Fibroblast of peridontal ligament (primary cell): ENCODE results near the gene DHX30.
"Not testable (repeated sequence)": the region's sequence is repeated elsewhere in the genome, so short reads cannot be mapped to it uniquely, and the experiment has no call there.

ENCODE experiments used
- DNase-seq: peaks from one replicate; pipeline ENCODE4 v3.0.0-alpha.2; 2010; ENCODE audit errors: extremely low read depth

DHX30 gene, protein sequence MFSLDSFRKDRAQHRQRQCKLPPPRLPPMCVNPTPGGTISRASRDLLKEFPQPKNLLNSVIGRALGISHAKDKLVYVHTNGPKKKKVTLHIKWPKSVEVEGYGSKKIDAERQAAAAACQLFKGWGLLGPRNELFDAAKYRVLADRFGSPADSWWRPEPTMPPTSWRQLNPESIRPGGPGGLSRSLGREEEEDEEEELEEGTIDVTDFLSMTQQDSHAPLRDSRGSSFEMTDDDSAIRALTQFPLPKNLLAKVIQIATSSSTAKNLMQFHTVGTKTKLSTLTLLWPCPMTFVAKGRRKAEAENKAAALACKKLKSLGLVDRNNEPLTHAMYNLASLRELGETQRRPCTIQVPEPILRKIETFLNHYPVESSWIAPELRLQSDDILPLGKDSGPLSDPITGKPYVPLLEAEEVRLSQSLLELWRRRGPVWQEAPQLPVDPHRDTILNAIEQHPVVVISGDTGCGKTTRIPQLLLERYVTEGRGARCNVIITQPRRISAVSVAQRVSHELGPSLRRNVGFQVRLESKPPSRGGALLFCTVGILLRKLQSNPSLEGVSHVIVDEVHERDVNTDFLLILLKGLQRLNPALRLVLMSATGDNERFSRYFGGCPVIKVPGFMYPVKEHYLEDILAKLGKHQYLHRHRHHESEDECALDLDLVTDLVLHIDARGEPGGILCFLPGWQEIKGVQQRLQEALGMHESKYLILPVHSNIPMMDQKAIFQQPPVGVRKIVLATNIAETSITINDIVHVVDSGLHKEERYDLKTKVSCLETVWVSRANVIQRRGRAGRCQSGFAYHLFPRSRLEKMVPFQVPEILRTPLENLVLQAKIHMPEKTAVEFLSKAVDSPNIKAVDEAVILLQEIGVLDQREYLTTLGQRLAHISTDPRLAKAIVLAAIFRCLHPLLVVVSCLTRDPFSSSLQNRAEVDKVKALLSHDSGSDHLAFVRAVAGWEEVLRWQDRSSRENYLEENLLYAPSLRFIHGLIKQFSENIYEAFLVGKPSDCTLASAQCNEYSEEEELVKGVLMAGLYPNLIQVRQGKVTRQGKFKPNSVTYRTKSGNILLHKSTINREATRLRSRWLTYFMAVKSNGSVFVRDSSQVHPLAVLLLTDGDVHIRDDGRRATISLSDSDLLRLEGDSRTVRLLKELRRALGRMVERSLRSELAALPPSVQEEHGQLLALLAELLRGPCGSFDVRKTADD

DNA sequence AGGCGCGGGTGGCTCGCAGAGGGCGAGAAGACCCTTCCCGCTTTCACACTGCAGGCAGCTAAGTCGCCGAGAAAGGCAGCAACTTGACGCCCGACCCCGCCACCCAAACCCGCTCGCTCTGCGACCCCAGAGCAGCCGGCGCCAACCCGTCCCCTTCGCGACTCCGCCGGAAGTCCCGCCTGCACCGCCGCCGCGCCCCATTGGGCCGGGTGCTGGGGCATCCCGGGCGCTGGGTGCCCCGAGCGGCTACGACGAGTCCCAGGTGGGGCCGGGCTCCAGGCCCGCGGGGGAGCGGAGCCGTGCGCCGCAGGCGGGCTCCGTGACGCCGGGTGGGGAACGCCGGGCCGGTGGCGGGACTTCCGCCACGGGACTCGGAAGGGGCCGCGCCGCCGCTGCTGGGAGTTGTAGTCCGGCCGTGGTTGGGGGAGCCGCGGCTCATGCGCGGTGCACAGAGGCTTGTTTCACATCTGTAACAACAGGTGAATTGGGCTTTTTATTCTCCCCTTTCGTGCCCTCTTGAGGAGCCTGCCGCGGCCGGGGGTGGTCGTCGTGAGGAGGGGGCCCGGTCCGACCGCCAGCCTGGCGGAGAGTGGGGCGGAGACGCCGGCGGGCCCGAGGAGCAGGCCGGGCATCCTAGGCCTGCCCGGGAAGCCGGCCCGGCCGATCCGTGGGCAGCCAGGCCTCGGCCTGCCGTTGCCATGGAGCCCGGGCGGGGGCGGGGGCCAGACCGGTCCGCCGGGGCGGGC is at the start of gene DHX30:
TSS of gene DHX30 (plus strand) at position 405 of the 746 bp plus-strand sequence. CDS start 7,546 bp downstream, outside the sequence.
- peak; percentile 79 for DNase-seq

DNA sequence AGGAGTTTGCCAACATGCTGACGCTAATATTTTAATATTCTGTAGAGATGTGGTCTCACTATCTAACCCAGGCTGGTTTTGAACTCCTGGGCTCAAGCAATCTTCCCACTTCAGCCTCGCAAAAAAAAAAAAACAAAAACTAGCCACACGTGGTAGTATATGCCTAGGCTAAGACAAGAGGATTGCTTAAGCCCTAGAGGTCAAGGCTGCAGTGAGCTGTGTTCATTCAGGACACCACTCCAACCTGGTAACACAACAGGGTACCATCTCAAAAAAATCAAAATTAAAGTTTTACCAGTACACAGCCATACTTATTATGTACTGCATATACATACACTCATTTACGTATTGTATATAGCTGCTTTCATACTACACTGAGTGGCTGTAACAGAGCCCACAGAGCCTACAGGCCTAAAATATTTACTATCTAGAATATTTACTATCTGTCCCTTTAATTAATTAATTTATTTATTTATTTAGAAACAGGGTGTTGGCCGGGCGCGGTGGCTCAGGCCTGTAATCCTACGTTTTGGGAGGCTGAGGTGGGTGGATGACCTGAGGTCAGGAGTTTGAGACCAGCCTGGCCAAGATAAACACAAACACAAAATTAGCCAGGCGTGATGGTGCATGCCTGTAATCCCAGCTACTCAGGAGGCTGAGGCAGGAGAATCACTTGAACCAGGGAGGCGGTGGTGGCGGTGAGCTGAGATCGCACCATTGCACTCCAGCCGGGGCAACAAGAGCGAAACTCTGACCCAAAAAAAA is 44.5 kb upstream of the DHX30 start:
- DNase-seq: no peak

DNA sequence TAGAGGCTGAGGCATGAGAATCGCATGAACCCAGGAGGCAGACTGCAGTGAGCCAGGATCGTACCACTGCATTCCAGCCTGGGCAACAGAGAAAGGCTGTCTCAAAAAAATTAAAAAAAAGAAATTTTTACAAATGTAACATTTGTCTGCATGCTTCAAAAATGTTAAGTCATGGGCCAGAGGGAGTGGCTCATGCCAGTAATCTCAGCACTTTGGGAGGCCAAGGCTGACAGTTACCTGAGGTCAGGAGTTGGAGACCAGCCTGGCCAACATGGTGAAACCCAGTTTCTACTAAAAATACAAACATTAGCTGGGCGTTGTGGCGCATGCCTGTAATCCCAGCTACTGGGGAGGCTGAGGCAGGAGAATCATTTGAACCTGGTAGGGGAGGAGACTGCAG is 42.7 kb upstream of the DHX30 start:
- not testable (repeated sequence) for DNase-seq

DNA sequence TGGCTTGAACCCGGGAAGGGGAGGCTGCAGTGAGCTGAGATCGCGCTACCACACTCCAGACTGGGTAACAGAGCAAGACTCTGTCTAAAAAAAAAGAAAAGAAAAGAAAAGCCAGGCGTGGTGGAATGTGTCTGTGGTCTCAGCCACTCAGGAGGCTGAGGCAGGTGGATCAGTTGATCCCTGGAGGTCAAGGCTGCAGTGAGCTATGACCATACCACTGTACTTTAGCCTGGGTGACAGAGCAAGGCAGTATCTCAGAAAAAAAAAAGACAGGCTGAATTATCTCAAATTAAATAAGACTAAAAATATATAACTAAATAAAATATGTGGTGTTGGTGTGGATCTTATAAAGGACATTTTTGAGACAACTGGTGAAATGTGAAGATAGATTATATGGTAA is 41.9 kb upstream of the DHX30 start:
- DNase-seq: no peak

DNA sequence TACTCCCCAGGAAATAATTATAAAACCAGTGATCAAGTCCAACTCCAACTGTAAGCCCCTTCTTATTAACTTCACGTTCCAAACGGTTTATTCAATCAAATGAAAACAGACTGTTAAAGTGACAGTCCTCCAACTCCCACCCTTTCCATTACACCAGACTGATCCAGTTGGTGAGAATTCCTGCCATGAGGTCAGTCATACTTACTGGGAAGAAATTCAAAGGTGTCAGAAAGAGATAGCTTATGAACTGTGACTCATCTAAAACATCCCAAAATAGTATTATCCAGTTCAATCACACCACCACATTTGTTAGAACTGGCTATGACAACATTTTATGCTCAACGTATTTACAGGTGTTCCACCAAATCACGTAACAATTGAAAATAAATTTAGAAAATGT is 40.7 kb upstream of the DHX30 start:
- no peak for DNase-seq

DNA sequence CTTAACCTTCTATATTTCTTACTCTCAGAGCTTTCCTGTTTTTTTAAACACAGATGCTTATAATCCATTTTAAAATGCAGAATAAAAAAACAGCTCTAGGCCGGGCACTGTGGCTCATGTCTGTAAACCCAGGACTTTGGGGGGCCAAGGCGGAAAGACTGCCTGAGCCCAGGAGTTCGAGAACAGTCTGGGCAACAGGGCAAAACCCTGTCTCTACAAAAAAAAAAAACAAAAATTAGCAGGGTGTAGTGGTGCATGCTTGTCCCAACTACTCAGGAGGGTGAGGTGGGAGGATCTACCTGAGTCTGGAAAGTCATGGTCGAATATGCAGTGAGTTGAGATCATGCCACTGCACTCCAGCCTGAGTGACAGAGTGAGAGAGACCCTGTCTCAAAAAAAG is 36.8 kb upstream of the DHX30 start:
- no peak for DNase-seq

DNA sequence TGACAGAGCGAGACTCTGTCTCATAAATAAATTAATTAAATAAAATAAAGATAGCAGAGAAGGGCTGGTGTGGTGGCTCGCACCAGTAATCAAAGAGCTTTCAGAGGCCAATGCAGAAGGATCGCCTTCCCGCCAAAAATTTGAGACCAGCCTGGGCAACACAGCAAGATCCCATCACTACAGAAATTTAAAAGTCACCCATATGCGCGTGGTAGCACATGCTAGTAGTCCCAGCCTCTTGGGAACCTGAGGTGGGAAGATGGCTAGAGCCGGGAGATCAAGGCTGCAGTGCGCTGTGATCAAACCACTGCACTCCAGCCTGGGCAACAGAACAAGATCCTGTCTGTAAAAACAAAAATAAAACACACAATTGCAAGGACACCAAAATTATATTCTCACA is 30.9 kb upstream of the DHX30 start:
- DNase-seq: no peak

DNA sequence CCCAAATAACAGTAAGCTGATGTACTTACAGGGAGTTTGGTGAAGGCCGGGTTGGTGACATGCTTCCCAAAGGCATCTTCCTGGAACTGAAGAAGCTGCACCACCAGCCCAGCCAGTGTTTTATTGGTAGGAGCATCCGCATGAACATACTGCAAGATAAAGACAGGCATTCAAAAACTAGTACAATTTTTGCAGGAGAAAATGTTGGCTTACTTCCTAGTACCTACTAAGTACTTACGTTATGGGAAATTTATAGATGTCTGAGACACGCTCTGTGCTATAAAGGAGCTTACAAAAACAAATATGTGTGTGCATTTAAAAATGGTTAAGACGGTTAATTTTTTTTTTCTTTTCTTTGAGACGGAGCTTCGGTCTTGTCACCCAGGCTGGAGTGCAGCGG is 30.1 kb upstream of the DHX30 start:
- no peak for DNase-seq

DNA sequence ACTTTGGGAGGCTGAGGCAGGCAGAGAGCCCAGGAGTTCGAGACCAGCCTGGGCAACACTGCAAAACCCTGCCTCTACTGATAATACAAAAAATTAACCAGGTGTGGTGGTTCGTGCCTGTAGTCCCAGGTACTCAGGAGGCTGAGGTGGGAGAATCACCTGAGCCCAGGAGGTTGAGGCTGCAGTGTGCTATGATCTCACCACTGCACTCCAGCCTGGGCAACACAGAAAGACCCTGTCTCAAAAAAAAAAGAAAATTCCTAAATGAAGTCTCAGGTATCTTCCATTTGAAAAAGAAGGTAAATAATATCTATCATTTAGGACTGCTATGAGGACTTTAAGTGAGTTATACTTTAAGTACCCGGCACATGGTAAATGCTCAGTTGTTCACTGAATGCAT is 24.2 kb upstream of the DHX30 start:
- DNase-seq: no peak

DNA sequence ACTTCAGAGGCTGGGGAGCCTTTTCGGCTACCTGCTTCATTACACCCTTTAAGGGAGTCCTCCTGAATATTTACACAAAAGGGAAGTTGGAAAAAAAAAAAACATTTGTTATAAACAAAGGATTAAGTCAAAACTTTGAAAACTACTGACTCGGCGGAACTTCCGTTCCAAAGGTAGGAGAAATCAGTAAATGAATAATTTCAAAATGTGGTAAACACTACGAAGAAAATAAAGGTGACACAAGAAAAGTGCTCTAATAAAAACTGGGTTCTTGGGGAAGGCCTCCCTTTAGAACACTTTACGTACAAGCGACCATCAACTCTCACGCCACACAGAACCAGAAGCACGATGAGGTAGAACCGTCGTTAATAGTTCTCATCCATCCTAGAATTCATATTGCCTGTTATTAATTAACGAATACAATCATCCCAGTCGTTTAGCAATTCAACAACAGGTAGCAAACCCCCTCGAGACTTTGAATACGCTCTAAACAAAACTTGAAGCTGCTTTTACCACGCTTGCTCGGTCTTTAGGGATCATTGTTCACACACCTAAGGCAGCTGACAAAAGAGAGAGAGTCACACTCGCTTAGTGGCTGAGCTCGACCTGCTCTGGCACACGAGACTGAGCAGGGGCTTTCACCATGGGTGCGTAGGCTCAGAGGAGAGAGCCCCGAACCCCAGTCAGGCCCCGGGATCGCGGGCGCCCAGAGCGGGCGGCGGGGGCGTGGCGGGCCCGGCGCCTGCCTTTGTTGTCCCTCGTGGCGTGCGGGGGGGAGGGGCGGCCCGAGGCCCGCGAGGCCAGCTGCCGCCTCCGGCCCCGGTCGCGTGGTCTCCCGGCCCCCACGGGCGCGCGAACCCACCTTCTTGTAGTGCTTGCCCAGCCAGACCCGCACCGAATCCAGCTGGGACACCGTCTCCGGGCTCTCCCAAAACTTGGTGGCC is 21.9 kb upstream of the DHX30 start:
- peak; percentile 41 for DNase-seq

DNA sequence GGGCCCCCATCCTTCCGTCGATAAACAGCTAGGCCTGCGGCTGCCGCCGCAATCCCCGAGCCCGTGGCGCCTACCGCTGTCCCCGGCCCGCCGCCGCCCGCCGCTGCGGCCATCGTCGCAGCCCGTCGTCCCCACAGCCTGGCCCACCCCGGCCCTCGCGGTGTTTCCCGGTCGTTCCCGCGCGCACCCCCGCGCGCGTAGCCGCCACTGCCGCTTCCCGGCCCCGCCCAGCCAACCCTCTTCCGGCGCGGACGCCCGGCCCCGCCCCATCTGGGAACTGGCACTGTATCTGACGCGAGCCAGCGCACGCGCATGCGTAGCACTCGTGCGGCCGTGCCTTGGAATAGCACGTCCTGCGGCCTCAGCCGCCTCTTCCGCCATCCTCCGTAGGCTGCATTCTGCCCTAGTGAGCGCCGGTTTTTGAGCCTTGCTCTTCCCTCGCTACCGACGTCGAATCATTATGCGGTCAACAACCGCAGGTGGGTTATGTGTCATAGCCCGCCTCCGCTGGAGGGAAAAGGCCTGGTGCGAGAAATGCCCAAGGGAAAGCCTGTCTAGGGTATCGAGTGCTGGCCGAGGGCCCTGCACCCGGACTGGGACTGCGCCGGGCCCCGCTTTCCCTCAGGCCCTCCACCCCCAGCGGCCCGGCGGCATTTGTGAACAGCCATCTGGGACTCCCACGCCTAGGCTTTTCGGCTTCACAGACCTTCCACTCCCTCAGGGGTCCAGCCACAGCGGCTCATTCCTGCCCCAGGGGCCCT is 21.1 kb upstream of the DHX30 start, which contains the start of gene SMARCC1:
TSS of gene SMARCC1 (minus strand) at position 209 of the 761 bp plus-strand sequence. CDS start at position 113, 96 bp downstream.
- DNase-seq: peak; percentile 96

DNA sequence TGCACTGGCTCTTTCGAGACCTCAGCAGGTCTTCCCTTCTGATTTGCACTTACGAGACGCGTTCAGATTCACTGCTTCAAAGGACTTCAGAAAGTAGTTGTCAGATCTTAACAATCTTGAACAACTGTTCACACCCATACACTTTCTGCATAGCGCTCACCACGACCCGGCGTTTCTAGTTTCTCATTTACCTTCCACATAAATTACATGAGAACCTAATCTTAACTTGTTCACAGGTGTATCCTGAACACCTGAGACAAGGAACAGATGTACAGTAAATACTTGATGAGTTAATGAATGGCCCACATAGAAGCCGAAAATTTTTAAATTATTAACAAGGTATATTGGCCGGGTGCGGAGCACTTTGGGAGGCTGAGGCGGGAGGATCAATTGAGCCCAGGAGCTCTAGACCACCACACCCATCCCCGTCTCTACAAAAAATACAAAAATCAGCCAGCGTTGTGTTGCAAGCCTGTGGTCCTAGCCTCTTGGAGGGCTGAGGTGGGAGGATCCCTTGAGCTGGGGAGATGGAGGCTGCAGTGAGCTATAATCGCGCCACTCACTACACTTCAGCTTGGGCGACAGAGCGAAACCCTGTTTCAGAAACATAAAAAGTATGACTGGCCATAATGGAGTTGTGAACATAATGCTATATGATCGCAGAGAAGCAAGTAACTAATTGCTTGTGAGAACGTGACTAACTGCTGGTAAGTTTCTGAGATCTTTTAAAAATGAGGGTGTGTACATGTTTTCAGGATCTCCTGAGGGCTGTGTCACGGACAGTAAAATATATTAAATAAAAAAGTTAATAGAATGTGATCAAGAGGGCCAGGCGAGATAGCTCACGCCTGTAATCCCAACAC is 20.3 kb upstream of the DHX30 start:
- DNase-seq: no peak

DNA sequence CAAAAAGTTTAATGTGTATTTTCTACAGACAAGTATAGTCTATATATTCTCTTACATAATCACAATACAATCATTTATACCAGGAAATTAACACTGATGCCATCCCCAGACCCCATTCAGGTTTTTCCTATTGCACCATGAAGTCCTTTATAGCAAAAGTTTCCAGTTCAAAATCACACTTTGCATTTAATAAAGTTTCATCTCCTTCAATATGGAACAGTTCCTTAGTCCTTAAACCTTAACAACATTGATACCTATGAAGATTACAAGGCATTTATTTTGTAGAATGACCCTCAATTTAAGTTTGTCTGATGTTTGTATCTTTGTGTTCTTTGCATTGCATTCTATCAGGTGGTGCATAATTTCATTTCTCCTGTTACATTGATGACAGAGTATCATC is 19.3 kb upstream of the DHX30 start:
- no peak for DNase-seq

DNA sequence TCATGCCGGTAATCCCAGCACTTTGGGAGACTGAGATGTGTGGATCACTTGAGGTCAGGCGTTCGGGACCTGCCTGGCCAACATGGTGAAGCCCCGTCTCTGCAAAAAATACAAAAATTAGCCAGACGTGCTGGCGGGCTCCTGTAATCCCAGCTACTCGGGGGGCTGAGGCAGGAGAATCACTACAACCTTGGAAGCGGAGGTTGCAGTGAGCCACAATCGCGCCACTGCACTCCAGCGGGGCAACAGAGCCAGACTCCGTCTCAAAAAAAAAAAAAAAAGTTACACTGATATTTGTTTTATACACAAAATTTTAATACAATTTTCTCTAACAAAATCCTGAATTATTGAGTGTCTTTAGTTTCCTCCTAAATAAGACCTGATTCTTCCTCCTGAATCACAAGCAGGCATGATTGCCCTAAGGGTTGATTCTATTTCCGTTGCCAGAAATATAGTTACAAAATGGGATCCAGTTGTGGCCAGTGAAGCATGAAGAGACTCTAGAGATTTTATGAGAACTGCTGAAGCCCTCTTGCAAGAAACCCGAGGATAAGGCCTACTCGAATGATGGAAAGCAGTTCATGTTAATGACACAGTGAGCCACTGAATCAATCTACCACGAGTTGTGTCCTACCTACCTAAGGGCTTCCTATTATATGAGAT is 11.6 kb upstream of the DHX30 start:
- DNase-seq: peak; percentile 48

DNA sequence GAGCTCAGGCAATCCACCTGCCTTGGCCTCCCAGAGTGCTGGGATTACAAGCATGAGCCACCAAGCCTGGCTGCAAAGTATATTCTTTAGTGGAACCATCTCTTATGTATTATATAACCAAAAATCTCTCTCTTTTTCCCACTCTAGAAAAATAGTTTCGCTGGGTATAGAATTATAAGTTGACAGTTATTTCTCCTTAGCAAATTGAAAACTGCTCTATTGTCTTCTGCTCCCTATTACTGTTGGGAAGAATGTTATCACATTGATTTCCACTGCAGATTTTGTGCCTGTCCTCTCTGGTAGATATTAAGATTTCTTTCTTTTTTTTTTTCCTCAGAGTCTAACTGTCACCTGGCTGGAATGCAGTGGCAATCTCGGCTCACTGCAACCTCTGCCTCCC is 10.2 kb upstream of the DHX30 start:
- DNase-seq: no peak

DNA sequence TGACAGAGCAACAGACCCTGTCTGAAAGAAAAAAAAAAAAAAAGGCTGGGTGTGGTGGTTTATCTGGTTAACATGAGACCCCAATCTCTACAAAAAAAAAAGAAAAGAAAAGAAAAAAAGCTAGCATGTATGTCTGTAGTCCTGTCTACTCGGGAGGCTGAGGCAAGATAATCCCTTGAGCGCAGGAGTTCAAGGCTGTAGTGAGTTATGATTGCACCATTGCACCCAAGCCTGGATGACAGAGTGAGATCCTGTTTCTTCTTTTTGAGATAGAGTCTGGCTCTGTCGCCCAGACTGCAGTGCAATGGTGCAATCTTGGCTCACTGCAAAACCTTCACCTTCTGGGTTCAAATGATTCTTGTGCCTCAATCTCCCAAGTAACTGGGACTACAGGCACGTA is 8.4 kb upstream of the DHX30 start:
- DNase-seq: no peak

DNA sequence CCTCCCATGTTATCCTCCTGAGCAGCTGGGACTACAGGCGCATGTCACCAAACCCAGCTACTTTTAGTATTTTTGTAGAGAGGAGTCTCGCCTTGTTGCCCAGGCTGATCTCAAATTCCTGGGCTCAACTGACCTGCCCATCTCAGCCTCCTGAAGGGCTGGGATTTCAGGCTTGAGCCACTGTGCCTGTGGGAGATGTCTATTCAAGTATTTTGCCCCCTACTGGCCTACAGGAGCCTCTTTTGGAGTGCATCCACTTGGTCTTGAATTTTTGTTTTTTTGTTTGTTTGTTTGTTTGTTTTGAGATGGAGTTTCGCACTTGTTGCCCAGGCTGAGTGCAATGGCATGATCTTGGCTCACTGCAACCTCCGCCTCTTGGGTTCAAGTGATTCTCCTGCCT is 3.2 kb upstream of the DHX30 start:
- DNase-seq: no peak
